ENCODE data around the gene KCNJ1.

KCNJ1 gene

DNA sequence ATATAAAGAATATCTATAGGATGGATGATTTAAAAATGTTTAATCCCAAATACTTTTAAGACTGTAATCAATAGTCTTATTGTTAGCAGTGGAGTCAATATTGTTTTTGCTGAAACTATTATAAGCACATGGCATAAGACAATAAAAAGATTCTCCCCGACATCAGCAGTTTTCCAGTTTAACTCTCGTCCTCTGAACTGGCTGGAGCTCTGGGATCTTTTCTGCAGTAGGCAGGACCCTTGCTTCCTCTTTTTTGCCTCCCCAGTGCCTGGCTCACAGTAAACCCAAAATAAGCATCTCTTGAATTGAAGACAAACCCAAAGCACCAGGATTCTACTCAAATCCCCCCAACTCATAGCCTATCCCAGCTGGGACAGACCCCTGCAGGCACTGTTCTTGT is 32.9 kb downstream of the KCNJ1 start:
- no peak for DNase-seq (ENCODE audit: low read depth)
- H3K4me3 ChIP-seq (ENCODE audit: low read depth, low read length) = no peak overlapping the region
- no peak for TF ChIP-seq CTCF (IDR thresholded peaks at IDR 0.05; ENCODE audit: control insufficient read depth, extremely low read depth, insufficient read depth)

- no peak for TF ChIP-seq CTCF (IDR thresholded peaks at IDR 0.05; ENCODE audit: control insufficient read depth, extremely low read depth, insufficient read depth)
- H3K4me3 ChIP-seq (ENCODE audit: low read depth, low read length) = no peak overlapping the region
- DNase-seq (ENCODE audit: low read depth) = no peak
Measured at GRCh38 chr11:128832121-128832497, 35.0 kb downstream of the KCNJ1 start.

DNA sequence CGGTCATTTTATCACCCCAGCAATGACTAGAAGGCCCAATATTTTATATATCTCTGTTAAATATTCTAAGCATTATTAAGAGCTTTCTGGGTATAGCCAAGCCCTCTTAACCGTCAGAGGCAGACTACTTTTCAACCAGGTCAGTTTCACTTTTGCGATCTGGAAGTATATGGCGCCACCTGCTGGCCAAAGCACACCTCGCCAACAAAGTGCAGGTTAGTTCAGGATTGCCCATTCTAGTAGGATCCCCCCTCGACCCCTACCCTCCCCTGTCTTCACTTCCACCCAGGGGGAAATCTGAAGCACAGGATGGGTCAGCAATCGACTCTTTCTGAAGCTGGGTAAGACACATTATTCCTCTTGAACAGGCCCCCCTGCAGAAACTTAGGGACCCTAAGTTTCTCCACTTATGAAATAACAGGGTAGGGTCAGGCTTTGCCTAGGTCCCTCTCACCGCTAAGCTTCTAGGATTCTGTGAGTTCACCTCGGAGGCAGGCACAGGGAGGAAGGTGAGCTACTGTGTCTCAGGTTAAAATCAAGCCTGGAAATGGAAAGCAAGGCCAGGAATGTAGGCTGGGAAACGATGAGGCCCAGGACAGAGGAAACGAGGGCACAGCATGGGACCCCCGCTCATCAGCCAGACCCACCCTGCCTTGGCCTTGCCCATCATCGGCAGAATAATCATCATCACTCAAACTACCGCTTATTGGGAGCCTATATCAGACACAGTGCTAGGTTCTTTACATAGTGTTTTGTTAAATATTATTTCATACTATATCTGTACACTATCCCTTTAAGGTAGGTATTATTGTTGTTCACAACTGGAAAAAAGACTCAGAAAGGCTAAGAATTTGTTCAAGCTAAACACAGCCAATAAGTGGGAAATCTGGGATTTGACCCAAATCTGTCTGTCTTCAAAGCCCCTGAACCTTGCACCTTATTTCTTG is 35.6 kb downstream of the KCNJ1 start:
- peak; percentile 94 for TF ChIP-seq CTCF (IDR thresholded peaks at IDR 0.05; ENCODE audit: control insufficient read depth, extremely low read depth, insufficient read depth)
- no peak overlapping the region for H3K4me3 ChIP-seq (ENCODE audit: low read depth, low read length)
- DNase-seq (ENCODE audit: low read depth) = peak; percentile 33

GRCh38 chr11:128830290-128831173 is 36.6 kb downstream of the KCNJ1 start:
- H3K4me3 ChIP-seq (ENCODE audit: low read depth, low read length) = no peak overlapping the region
- DNase-seq (ENCODE audit: low read depth) = no peak
- TF ChIP-seq CTCF (IDR thresholded peaks at IDR 0.05; ENCODE audit: control insufficient read depth, extremely low read depth, insufficient read depth) = no peak

DNA sequence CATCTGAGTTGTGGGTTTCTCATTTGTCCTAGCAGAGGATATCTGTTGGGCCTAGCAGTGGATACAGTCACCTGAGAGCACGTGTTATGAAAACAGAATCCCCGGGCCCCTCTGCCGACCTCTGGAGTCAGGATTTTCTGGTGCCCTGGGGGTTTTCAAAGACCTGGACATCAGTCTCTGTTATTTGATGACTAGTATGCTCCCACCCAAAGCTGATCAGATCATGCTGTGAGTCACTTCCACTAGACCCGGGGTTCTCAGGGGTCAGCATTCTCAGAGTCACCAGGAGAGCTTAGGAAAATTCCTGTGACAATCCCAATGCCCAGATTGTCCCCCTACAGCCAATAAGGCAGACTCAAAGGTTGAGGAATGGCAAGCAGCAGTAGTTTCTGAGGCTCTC is 38.7 kb downstream of the KCNJ1 start:
- H3K4me3 ChIP-seq (ENCODE audit: low read depth, low read length) = no peak overlapping the region
- no peak for TF ChIP-seq CTCF (IDR thresholded peaks at IDR 0.05; ENCODE audit: control insufficient read depth, extremely low read depth, insufficient read depth)
- DNase-seq (ENCODE audit: low read depth) = no peak

GRCh38 chr11:128827191-128827893 is 39.8 kb downstream of the KCNJ1 start:
- no peak for DNase-seq (ENCODE audit: low read depth)
- no peak for TF ChIP-seq CTCF (IDR thresholded peaks at IDR 0.05; ENCODE audit: control insufficient read depth, extremely low read depth, insufficient read depth)
- H3K4me3 ChIP-seq (ENCODE audit: low read depth, low read length) = no peak overlapping the region

Data from LNCaP clone FGC (cell line).